NCI-H2029 treated with DMSO at 0.1 percent for 48 hours (cell line): ENCODE results near the gene LDLRAD4.

Experiments used
- DNase-seq: peaks from one replicate; lab custom pipeline; 2025; lab: John Stamatoyannopoulos, UW

Gene LDLRAD4

DNA sequence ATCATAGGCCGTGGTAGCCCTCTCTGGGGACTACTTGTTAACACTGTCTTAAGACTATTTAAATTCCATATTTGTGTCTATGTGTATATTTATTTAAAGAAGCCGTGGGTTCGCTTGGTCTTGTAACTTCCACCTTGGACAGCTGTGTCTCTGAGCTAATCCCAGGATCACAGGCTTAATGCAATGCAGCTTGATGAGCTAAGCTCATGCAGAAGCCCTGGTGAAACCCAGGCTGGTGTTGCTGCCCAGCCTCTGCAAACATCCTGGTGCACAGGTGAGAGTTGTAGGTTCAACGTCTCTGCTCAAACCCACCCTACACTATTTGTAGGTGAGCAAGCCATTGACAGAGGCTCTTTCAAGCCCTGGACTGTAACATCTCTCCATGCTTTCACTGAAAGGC lies 296.0 kb downstream of the LDLRAD4 start:
- DNase-seq: no peak

DNA sequence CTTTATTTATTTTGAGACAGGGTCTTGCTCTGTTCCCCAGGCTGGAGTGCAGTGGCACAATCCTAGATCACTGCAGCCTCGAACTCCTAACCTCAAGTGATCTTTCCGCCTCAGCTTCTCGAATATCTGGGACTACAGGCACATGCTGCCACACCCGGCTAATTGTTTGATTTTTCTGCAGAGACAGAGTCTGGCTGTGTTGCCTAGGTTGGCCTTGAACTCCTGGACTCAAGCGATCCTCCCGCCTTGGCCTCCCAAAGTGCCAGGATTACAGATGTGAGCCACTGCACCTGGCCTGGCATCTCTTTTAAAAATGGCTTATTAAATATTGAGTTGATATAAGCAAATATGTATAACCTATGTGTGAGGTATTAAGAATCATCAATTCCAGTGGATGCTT lies 298.3 kb downstream of the LDLRAD4 start:
- no peak for DNase-seq

DNA sequence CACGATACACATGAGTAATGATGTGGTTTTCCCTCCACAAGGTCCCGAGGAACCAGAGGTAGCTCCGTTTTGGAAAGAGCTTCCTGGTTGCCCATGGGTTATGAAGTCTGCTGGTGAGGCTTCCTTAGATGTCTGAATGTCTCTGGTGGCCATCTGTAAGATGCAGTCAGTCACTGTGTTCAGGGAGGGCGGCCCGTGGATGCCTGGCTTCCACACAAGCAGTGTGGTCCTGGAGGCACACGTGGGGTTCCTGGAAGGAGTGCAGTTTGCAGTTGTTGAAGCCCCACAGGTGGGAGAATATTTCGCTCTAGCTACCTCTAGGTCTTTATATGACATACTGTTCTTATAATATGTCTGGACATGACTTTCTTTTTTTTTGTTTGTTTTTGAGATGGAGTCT lies 298.8 kb downstream of the LDLRAD4 start:
- no peak for DNase-seq

DNA sequence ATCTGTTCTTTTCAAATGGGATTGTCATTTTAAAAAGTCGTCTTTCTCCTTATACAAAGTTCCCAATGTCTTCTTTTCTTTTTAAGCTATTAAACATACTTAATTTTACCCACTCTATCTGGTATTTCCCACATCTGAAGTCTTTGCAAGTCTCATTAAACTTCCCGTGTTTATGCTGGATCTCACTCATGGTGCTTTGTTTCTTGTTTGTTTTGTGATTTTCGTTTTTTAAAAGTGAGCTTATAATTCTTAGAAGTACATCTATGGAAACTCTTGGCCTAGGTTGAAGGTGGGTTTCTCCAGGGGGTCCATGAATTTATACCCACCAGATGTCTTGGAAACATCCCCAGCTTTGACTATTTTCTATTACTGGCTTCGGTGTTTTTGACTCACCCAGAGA lies 299.8 kb downstream of the LDLRAD4 start:
- DNase-seq: no peak

DNA sequence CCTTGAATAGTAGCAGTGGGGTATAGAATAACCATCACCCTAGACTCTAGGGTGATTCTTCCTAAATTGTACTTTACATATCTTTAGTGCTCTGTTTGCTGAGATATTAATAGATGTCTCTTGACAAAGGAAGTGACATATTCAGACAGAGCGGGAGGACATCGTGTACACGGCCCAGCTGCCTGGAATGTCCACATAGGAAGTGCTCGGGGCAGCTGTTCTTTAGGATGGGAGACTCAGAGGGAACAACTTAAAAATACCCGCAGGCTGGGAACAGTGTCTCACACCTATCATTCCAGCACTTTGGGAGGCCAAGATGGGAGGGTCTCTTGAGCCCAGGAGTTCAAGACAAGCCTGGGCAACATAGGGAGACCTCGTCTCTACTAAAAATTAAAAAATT lies 301.7 kb downstream of the LDLRAD4 start:
- no peak for DNase-seq

DNA sequence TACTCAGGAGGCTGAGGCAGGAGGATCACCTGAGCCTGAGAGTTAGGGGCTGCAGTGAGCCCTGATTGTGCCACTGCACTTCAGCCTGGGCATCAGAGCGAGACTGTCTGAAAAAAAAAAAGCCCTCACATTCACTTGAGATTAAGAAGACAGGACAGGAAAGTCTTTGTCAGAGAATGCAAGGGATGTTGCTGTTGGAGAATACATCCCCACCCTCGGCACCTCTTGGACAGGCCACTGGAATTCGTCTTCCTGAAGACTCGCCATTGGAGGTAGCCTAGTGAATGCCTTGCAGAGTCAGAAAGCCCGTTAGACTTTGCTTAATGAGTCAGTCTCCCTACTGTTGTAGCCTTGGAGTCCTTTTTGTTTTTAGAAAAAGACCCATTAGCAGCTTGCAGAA lies 302.2 kb downstream of the LDLRAD4 start:
- DNase-seq: no peak

DNA sequence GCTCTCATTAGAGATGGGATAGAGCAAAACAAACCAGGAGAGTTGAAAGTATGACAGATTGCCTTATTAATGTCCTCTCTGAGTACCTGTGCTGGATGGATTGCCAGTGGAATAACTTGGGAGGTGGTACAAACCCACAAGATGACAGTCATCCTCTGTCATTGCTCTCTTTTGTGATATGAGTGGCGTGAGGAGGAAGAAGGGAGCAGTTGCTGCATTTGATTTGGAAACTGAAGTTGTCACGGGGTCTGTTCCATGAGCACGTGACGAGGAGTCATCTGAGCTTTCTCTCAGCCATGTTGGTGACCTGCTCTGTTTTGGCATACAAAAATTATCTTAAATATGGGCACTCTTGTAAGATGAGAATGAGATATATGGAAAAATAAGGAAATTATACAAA lies 302.9 kb downstream of the LDLRAD4 start:
- no peak for DNase-seq

DNA sequence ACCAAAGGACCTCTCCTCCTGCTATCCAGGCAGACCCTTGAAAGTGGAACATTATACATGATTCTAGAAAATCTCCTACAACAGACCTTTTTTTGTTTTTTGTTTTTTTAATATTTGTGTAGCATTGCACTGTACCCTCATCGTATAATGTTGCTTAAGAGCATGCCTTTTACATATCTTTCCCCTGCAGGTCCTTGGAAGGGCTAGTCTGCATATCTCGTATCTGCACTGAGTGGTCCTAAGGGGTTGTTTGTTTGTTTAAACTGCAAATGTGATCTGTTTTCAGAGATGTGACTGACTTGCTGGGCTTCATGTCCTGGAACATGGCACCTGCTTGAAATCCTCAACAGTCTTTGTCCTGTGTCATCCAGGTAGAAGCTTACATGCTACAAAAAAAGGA lies 303.7 kb downstream of the LDLRAD4 start:
- DNase-seq: no peak

DNA sequence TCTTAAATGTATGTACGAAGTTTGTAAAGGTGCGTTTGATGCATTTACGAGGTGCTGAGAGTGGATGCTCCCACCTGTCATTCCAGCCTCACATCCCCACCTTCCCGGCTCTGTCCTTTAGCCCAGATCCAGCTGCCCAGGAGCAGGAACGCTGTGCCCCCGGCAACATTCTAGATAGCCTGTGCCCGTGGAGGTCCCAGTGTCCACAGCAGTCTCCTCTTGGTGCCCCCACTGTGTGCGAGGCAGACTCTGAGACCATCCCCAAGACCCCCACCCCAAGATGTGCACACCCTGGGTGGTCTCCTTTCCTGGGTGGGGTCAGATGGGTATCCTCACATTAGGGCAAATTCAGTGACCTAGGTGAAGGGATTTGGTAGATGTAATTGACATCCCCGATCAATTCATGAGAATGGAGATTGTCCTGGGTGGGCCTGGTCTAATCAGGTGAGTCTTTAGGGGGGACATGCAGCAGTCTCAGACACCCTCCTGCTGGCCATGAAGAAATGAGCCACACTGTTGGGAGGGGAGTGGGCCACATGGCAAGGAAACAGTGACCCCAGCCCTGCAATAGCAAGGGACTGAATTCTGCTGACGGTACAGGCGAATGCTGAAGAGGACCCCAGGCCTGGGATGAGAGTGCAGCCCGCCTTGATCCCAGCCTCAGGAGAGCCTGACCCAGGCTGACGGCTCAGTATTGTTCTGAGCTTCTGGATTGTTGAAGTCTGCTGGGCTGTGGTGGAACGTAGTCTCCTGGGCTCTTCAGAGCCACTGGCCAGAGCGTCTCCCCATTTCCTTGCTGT lies 304.5 kb downstream of the LDLRAD4 start:
- no peak for DNase-seq

DNA sequence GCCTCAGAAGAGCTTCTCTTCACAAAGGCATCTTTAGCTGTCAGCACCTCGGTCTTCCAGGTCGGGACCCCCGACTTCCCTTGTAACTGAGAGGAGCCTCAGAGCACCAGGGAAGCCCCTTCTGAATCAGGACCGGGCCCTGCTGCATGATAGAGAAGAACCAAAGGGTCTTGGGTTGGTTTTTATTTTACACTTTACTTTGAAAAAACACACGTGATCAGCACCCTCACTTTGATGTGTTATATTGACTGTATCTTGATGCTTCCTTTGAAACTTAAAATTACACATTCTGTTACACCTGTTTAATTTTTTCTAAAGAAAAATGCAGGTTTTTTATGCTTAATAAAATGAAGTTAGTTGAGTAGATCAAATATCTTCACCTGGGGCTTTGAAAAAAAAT lies 305.5 kb downstream of the LDLRAD4 start:
- DNase-seq: no peak

DNA sequence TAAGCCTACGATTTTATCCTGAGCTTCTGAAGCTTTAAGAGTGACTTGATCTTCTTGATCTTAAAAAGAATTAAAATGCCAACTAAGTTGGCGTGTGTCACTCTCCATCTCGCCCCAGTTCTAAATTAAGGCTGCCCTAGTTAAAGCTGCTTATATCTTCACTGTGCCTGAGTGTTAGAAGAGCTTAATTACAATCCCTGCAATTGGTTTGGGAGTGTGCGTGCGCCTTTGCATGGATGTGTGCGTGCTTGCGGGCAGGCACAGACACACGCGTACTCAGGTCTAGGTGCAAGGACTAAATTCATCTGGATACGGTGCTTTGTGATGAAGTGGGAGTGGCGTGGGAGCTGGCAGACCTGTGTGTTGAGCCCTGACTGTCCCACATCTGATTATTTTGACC lies 306.3 kb downstream of the LDLRAD4 start:
- DNase-seq: no peak

DNA sequence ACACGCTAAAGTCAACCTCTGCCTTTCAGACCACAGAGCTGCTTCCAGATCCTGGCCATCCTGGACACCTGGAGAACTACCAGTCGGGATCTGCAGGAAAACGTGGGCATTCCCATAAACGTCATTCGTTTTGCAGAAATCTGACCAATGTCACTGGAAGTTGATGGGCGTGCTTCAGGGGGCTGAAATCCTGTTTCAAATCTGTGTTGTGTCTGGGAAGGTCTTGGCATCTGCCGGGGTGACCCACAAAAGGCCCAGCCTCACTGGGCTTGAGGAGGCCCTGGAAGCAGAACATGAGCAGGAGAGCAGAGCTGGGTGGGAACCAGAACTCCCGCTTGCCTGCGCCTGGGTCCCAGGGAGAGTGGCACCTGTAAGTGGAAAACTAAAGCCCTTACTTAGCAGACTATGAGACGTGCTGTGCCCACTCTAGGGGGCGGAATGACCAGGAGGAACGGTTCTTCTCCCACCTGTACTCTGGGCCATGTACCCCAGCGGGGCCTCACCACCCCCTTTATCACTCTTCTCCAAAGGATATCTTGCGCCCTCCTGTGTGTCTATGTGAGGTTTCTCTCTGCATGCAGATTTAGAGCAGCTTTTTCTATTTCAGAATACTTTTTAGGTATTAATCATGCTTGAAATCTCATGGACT lies 306.9 kb downstream of the LDLRAD4 start:
- DNase-seq: no peak

DNA sequence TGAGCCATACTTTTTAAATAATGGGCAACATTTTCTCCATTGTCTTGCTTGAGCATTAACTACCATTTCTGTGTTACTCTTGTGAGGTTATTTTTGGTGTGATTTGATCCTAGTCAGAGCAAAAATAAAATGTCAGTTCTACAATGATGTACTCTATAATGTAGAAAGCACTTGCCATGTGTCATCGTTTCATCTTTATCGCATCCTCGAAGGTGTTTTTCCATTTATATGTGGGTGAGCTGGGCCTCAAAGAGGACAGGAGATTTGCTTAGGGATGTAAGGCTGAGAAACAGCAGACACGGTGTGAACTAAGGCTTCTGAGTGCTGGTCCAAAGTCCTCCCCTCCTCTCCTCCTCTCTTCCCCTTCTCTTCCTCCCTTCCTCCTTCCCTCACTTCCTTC lies 308.0 kb downstream of the LDLRAD4 start:
- DNase-seq: no peak

DNA sequence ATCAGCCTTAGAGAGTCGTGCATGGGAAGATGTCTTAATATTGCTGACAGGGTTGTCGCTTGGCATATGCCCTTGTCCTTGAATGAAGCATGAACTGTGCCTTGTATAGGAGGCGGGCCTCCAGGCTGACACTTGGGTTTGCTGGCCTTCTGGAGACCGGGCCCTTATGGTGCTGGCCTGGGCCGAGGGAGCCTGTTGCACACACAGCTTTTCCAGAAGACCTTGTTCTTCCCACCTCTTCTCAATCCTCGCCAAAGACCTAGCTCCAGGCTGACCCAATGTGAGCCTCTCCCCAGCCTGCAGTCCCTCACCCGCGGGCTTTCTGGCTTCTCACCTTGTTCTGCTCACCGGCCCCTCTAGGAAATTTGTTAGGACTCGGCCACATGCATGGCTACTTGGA lies 308.7 kb downstream of the LDLRAD4 start:
- no peak for DNase-seq

DNA sequence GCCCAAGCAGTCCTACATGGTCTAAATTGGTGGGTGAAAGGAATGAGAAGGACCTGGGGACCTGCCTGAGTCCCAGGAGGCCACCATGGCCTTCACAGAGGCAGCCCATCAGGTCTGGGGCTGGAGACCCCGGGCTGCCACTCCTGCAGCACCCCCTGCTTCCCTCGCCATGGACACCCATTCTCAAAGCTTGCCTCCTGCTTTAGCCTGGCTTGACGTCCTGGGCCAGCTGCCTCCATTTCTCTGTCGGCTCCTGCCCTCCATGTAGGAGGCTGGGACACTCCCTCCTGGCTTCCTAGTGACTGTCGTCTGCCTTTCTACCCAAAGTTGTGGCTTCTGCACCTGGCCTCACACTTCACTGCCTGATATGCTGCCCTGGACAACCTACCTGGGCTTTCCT lies 309.2 kb downstream of the LDLRAD4 start:
- no peak for DNase-seq

DNA sequence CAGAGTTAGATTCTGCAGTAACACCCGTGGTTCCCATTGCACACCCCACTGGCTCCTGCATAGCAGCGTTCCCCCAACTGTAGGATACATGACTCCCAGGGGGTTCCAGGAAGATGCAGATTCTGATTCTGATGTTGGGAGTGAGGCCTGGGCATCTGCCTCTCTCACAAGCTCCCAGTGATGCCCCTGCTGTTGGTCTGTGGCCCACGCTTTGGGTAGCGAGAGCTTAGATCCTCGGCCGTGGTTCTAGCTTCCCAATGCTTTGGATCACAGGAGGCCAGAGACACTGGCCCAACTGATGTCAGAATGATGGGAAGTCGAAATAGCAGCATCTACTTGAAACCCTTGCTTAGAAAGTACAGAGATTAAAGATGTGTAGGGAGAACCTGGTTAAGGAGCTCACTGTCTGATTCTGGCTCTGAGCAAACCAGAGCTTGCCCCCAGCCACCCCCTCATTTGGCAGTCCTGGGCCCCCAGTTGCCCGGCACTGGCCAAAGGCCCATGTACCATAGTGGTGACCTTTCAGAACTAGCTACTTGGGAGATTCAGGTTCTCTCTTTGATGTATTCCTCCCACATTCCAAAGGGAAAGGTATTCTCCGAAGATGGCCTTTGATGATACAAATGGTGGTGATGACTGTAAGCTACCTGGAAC lies 310.3 kb downstream of the LDLRAD4 start:
- no peak for DNase-seq

DNA sequence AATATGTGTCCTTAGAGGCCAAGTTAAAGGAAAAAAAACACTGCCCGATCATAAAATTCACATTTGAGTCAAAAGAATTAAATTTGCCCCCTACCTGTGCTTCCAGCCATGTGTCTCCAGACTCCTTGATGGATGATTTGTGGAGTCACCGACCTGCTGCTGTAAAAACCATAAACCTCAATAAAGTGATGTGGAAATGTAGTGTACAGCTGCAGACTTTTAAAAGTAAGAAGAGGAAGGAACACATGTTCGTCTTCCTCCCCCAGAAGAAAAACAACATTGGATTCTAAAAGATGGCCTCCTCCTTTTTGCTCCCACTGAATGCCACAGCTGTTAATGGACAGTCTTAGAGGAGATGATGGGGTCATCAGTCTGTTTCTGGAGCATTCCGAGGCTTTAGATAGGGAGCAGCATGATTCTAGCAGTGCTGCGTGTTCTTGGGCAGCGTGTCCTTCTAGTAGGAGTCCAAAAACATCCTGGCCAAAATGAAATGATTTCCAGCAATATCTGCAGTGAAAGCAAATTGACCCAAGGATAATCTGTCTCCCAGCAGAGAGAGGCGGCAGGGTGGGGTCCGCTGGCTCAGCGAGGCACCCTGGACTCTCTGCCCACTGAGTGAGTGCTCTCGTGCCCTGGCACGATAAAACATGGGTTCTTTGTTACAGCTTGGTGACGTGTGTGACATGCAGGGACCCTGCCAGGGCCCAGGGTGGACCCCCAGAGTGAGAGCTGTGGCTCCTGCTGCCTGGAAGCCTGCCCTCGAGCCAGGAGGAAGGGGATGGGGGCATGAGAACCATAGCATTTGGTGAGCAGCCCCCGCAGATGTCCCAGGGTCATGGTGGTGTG lies 311.7 kb downstream of the LDLRAD4 start:
- DNase-seq: no peak

DNA sequence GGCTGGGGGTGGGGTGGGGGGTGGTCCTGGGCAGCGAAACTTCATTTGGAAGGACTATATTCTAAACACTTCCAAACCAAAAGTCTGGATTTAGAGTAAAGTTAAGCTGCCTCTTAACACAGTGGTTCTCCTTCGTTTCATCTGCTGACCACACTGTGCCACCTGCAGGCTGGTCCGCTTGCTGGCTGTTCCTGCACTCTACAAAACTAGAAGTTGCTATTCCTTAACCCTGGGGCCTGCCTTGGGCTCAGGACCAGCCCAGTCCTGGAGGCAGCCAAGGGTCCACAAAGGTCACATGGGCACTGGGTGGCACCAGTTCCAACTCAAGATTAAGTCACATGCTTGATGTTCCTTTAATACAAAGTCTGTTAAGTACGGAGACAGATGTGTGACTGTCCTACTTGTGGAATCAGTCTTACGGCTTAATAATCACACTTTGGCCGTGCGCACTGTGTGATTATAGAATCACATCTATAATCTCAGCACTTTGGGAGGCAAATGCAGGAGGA lies 312.4 kb downstream of the LDLRAD4 start:
- no peak for DNase-seq

DNA sequence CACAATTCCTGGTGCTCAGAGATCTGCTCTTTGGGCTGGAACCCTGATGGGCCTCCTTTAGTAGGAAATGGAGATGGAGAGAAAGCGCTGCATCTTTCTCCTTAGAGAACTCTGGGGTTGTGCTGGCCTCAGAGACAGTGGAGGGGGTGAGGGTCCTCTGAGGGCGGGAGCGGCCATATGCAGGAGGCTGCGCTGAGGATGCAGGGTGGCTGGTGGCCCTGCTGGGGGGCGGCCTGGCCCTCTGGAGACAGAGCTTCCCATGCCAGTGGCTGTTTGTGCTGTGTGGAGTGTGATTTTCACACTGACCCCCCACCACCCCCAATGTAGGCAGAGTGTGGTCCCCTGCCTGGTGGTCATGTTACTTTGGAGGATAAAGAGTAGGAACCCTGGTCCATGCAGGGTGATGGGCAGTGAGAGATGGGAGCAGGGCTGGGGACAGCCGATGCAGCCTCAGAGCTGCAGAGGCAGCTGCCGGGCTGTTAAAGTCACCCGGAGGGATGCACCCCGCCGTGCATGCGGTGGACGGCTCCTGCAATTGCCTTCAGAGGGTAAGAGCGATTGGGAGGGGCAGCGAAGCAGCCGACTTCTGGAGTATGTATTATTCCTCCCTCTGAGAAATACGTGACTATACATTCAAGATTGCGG lies 313.2 kb downstream of the LDLRAD4 start:
- no peak for DNase-seq

DNA sequence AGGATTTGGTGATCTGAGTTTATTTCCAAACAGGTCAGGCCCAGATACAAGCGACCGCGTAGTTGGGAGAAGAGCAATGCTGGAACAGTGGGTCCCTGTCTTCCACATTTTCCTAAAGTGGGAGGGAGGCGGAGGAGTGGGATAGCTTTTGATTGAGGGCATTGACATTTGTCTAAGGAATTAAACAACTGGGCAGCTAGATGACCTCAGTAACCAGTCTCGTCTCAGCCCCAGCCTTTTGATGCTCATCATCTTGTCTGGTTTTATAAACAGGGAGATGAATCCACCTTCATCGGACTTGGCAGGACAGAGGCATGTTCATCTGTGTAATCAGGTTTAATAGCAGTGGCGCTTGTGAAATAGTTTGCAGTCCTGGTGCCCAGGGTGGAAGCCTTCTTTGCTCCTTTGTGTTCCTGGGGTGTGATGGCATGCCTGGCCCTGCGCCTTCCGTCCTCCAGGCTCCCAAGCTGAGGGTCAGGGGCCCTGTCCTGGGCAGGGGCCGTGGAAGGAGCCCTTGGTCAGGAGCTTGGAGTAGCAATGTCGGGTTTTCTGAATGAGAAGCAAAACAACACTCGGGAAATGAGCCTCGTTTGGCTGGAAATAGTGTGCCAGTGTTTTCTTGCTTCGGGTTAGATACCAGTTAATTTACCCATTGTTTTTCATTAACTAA lies 314.0 kb downstream of the LDLRAD4 start:
- no peak for DNase-seq

DNA sequence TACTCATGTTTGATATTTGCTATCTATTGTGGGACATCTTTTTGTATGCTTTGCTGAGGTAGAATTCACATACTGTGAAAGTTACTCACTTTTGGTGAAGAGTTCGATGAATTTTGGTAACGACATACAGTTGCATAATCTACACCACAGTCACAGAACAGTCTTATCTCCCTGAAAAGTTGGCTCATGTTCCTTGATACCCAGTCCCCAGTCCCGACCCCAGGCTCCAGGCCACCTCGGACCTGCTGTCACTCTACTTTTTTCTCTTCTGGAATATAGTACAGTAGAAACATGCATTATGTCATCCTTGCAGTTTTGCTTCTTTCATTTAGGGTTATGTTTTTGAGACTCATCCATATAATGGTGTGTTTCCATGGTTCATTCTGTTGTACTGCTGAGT lies 316.1 kb downstream of the LDLRAD4 start:
- no peak for DNase-seq
